GM21447 (cell line): ENCODE measurements around the gene PROM1.
A peak's percentile ranks its signal among the peaks of the same experiment; 100 is the strongest.

ENCODE experiments used
- ATAC-seq: cut with Tn5 transposase; IDR thresholded peaks from one replicate; pipeline ENCODE4 v1.9.1; 2021; ENCODE audit not compliant: unreplicated experiment

Gene PROM1

DNA sequence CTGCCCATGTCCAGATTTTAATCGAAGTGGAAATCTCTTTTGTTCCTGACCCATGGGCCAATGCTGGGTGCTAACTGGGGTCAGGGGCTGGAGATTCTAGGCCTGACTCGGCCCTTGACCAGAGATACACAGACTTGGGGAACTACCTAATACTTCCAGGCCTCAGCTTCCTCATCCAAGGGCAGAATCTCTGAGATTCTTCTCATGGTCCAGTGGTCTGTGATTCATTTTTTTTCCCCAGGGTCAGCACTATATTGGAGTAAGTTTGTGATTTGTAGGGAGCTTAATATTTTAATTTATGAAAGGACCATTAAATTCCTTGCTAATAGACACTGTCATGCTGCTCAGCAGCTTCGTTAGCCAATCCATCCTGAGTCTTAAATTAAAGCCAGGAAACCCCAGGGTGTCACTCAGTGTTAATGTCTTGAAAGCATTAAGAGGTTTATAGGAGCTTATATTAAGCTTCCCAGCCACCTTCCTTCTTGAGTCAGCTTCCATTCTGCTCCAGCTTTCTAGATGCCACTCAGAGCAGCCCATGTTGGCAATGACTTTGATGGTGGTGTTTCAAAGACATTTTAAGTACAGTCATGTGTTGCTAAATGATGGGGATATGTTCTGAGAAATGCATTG is 27.0 kb upstream of the PROM1 start:
- no peak for ATAC-seq

GRCh38 chr4:16110199-16110598 is 26.4 kb upstream of the PROM1 start:
- ATAC-seq = no peak

GRCh38 chr4:16109256-16109655 is 25.4 kb upstream of the PROM1 start:
- no peak for ATAC-seq

- no peak for ATAC-seq
These were observed 23.1 kb upstream of the PROM1 start for GRCh38 chr4:16106956-16107355.

- ATAC-seq = no peak
These were observed 20.7 kb upstream of the PROM1 start for GRCh38 chr4:16104520-16104919.

- ATAC-seq = no peak
These were observed 18.5 kb upstream of the PROM1 start for GRCh38 chr4:16102356-16102755.

DNA sequence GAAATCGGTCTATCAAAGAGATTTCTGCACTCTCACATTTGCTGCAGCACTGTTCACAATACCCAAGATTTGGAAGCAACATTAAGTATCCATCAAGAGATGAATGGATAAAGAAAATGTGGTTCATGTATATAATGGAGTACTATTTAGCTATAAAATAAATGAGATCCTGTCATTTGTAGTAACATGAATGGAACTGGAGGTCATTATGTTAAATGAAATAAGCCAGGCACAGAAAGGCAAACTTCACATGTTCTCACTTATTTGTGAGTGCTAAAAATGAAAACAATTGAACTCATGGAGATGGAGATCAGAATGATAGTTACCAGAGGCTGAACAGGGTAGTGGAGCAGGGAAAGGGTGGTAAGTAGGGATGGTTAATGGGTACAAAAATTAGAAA is 17.0 kb upstream of the PROM1 start:
- no peak for ATAC-seq

GRCh38 chr4:16092682-16093319 is 9.0 kb upstream of the PROM1 start:
- no peak for ATAC-seq

DNA sequence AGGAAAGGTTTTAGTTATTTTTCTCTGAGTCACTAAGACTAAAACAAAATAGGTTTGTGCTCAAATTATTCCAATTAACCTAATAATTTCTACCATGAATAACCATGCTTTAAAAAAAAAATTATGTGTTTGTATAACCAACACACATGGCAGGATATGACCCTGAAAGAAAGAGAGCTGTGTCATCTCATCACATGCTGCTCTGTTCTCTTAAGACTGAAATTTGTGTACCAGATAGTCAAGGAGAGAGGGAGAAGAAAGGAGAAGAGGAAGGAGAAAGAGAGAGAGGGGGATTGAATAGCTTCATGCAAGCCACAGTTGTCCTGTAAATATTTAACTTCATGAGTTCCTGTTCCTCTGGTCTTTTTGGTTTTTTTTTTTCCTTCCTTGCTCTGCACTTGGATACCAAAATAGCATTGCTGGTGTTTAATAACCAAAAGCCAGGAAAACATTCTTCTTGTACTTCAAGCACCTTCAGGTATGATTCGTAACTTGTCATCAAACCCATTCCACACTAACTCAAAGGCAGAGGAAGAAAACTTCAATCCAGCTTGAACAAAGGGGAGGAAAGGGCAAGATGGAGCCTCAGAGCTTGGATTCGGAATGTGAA is 6.4 kb upstream of the PROM1 start:
- ATAC-seq = no peak

- ATAC-seq = no peak
These were observed 5.3 kb upstream of the PROM1 start for GRCh38 chr4:16089156-16089555.

GRCh38 chr4:16088601-16089000 is 4.8 kb upstream of the PROM1 start:
- ATAC-seq = no peak

GRCh38 chr4:16085822-16086221 is 2.0 kb upstream of the PROM1 start:
- no peak for ATAC-seq

DNA sequence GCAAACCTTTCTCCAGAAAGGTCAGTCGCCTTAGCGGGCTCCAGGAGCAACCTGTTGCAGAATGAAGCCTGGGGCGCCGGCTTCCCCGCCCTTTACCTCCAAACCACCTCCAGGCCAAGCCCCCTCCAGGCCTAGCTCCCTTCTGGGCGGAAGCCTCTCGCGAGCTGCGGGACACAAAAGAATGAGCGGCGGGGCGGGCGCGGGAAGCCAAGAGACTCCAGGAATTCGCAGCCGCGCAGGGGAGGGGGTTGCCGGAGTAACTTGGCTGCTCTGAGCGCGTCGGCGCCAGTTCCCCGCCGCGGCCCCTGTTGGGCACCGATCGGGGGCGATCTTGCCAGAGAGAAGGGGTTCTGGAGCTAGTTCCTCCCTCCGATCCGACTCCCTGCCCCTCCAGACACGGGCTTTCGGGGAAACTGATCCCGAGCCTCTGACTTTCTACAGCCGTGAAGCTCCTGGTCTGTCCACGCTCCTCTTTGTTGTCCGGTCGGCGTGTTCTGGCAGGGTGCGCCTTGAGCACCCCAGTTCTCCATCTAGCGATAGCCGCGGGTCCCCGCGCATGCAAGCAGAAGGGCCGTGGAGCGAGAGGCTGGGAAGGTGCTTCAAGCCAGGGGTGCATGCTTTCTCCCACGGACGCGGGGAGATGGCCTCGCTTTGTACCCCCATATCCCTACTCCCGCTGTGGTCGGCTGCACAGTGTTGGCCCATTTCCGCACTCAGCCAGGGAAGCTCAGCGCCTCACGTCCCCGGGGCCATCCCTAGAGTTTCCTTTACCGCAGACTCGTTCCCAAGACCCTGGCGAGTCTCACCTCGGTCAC is 1.2 kb downstream of the PROM1 start:
- no peak for ATAC-seq

- ATAC-seq = no peak
These were observed 1.8 kb downstream of the PROM1 start for GRCh38 chr4:16082041-16082425.

DNA sequence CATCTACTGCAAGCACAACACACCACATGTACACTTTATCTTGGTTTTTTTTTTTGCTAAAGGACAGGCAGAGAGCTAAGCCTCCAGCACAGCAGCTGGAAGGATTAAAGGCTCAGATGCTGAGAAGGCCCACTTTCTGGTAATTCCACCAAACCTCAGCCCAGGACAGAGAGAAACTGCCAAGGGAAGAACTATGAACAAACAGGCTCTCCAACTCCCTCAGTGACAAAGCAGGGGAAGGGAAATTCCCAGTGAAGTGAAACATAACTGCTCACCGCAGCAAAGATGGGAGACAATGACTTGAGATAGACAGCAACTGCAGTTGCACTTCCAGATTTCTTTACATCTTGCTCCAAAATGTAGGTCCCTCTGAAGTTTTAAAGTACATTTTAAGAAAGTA is 4.8 kb downstream of the PROM1 start:
- ATAC-seq = peak; percentile 86

- no peak for ATAC-seq
These were observed 5.5 kb downstream of the PROM1 start for GRCh38 chr4:16078195-16078760.

DNA sequence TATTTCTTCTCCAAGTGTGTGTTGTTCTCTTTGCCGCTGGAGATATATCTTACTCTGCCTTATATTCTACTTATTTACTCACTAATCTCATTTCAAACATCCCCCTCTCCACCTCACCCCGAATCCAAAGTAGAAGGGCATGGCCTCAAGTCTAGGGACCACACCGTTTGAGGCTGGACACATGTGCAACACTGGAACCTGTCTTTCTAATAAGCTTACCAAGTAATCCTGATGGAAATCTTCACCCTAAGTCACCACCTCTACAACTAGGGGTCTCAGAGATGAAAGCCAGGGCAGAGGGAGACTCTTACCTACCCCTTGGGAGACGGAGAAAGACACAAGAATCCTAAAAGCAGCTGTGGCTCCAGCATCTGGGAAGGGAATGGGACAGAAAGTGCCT is 6.0 kb downstream of the PROM1 start:
- ATAC-seq = no peak

GRCh38 chr4:16075975-16076757 is 7.7 kb downstream of the PROM1 start:
- ATAC-seq = no peak

DNA sequence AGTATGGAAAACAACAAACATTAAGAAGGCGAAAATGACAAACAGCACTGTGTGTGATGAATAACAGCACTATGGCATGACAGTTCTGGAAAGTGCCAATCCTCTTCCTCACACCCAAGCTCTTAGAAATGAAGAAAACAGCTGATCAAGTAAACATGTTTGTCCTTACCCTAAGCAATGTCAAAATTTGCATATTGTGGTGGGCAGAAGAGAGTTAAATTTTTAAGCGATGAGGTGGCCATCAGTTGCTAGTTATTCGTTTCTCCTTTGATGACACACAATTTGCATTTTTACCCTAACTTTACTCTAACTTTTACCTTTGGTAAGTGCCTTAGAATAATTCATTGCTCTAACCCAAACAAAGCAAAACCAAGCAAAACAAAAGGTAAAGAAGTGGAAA is 8.8 kb downstream of the PROM1 start:
- no peak for ATAC-seq

DNA sequence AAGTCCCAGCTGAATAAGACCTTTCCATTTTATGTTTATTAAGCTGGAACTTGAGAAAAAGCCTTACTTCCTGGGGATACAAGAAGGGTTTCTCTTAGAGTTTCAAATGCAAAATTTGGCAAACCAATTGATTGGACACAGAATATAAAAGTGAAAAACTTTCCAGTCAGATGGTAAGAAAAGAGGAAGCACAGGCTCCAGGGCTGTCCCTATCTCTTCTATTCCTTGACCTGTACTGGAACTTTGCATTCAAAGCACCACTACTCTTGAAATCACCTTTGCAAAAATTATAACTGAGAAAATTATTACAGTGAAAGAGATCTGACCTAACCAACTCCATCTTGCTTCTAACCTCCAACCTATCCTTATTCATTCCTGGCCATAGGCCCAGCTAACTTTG is 11.7 kb downstream of the PROM1 start:
- ATAC-seq = no peak

DNA sequence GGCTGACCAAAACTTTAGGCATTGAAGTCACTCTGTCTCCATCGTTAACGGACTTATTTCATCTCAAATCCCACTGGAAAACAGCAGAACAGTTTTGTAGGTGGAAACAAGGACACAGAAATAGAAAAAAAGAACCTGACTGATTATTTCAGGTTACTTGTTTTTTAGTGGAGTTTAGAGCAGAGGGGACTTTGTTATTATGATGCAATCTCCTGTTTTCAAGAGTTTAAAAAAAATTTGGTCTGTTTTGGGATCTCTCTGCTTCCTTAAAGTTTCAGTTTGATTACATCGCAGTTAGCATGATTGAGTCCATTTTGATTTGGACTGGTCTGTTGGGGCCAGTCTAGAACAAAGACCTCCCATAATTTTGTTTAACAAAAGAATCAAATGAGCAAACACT is 13.6 kb downstream of the PROM1 start:
- no peak for ATAC-seq
